DMS153 treated with DMSO at 0.1 percent for 48 hours (cell line): ENCODE measurements around the gene ANKRD11.
"Not testable (repeated sequence)": the region's sequence is repeated elsewhere in the genome, so short reads cannot be mapped to it uniquely, and the experiment has no call there.

Source experiments
- DNase-seq: peaks from one replicate; lab custom pipeline; 2025; ENCODE audit not compliant: unreplicated experiment; lab: John Stamatoyannopoulos, UW

ANKRD11 gene

DNA sequence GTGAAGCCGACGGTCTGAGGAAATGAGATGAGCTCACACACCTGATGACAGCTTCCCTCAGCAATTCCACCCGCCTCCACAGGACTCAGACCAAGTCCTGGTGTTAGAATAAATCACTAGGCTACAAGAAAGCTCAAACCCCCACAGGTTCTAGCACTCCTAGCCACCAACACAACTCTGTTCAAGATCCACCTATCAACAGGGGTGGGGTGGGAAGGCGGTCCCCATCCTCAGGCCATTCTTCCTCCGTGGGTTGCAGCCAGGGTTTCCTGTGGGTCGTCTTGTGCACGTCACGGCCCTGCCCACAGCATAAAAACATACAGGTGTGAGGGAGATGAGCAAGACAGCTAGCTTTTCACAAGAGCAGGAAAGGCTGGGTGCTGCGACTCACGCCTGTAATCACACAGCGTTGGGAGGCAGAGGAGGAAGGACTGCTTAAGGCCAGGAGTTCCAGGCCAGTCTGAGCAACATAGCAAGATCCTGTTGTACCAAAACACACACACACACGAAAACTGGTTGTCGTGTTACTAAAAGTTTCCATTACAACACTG, 81.1 kb downstream of the ANKRD11 start:
- no peak for DNase-seq

DNA sequence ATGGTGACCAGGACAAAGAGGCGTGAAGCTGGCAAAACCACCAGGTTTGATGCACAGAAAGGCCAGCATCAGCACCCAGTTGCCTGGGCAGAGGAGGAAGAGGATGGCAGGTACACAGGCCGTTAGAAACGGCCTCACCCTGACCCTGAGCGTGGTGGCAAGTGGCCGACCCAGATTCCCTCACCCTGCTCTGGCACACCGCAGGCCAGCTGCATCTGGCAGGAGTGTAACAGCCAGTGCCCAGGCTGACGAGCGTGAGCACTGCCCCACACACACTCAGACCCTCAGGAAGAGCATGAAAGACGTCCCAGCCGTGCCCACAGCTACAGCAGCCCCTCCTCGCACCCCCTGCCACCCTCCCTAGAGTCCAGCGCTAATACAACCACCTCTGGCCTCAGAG, 82.0 kb downstream of the ANKRD11 start:
- no peak for DNase-seq

DNA sequence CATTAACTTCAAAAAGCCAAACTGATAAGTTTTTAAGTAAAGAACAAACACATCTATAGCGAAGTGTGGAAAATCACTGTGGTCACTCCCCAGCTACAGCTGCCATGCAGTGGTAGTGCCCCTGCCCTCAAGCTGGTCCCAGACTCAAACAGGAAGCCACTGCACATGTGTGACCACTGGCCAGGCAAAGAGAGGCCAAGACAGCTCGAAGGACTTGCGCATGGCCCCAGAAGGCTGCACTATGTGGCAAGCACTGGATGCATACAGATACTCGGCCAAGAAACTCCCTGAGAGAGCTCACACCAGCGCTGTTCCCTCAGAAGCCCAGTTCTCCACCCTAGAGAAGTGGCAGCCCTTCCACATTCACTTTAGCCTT, 82.4 kb downstream of the ANKRD11 start:
- DNase-seq, result no peak

DNA sequence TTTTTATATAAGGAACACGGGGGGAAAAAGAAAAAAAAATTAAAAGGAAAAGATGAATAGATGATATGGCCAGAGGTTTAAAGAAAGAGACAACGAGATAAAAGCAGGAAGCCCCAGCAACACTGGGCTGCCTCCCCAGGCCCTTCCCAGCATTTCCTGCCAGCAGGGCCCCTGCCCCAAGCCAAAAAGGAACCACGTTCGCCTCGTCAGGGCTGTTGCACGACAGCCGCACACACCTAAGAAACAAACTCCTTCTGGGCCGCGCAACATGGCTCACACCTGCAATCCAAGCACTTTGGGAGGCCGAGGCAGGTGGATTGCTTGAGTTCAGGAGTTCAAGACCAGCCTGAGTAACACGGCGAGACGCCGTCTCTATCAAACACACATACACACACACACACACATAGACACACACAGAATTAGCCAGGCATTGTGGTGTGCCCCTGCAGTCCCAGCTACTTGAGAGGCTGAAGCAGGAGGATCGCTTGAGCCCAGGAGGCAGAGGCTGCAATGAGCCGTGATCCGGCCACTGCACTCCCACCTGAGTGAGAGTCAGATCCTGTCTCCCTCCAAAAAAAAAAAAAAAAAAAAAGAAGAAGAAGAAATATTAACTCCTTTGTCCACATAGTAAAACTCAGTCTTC, 83.0 kb downstream of the ANKRD11 start:
- no peak for DNase-seq

DNA sequence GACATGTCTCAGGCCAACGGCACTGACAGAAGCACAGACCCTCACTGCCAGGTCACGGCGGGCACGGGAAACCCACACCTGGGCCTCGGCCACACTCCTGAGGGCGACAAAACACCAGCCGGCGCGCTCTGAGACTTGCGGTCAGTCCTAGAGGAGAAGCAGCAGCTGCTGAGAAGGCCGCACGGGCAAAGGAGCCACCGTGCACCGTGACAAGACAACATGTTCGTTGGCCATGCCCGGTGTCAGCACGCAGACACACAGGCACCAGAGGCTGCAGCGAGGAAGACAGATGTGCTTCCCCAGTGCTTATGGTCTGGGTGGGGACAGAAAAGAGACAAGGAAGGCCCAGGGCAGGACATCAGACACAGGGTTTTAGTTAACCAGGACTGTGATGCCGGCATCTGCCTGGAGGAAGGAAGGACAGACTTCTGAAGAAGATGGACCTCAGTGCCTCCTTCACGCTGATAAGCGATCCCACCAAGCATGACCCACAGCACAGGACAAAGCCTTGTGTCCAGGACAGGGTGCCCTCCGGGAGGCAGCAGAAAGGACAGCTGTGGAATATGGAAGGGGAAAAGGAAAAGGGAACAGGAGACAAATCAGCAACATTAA, 84.0 kb downstream of the ANKRD11 start:
- DNase-seq, result no peak

DNA sequence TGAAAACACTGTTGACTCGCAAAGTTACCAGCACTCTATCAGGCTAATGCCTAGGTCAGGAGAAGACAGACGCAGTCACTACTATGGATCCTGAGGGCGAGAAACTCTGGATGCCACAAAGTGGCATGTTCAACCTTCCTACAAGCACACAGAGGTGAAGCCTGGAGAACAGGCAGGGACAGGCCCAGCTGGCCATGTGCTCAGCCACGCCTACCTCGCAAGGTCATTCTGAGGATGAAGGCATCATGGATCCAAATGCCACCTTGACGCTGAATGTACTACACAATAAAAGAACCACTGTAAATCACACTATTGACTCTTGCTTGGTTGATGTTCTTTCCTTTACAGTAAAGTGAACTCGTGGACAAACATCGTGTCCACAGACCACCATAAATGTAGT, 85.8 kb downstream of the ANKRD11 start:
- no peak for DNase-seq

DNA sequence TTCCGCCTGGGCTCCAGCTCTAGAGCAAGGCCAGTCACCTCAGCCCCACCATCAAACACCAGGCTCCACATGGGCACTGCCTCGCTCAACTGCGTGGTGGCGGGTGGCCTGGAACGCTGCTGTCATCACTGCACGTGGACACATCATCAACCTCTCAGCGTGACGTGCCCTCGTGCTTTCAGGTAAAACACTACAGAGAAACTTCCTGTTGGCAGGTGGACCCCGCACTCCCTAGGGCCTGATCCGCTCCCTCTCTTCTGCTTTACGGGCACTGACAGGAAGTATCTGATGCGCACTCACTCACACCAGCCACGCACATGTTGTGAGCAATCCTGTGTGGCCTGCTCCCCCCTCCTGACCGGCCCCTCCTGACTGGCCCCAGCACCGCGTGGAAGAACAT, 87.4 kb downstream of the ANKRD11 start:
- no peak for DNase-seq

DNA sequence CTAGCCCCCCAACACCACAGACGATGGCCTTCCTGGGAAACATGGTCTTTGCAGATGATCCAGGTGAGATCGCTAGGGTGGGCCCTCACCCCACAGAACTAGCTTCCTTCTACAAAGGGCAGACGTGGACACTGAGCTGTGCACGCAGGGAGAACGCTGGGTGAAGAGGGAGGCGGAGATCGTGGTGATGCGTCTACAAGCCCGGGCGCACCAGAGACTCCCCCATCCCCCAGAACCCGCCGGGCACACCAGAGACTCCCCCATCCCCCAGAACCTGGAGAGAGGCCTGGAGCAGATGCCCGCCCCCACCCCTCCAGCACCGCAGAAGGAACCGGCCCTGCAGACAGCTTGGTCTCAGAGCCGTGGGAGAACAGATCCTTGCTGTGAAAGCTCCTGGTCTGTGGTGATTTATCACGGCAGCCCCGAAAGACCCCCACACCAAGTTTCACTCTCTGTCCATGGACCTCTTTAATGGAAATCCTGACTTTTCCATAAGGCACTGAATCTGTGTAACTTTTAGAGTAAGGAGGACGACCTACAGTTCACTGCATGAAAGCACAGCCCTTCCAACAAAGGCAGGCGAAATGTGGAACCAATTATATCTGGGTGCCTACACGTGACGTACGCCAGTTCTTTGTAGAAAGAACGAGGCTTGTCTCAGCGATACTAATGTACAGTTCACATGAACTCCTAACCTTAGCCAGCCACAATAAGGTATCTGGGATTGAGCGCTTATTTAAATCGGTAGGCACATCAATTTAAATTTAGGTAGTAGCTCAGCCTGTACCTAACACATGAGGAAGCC, 88.5 kb downstream of the ANKRD11 start:
- DNase-seq, result no peak

DNA sequence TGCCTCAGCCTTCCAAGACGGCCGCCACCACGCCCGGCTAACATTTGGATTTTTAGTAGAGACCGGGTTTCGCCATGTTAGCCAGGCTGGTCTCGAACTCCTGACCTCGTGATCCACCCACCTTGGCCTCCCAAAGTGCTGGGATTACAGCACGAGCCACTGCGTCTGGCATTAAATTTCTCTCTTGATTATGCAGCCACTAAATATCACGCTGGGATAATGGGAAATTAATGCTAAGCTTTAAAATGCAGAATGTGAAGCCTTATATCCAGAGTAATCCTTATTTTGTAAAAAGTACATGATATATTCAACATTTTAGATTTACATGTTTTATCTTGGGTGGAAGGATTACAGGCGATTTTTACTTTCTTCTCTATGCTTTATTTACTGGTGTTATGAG, 89.2 kb downstream of the ANKRD11 start:
- no peak for DNase-seq

DNA sequence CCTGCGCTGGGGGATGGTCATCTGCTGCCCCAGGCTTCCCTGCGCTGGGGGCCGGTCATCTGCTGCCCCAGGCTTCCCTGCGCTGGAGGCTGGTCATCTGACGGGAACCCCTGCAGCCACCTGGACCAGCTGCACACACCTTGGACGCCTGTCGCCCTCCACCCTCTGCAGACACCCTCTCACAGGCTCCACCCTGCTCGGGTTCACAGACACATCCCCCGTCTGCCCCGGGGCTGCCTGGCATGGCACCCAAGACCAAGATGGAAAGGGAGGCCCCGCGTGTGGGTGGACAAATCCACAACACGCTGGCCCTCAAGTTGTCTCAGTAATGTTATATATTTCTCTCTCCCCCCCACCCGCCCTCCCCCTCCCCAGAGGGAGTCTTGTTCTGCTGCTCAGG, 89.6 kb downstream of the ANKRD11 start:
- DNase-seq, result no peak

DNA sequence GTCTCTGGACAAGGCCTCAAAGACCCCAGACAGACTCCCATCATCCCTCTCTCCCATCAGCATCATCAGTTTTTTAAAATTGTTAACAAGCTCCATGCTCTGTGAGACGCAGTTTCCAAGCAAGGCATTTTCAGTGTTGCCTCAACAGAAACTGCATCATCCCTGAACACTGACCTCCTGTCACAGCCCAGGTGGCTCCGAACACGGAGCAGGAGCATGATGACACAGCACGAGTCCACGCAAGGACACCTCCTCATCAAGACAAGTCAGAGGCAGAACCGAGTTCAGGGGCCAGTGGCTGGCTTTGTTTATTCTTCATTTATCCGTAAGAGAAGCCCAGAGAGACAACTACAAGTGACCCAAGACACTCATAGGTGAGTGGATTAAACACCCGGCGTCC, 91.4 kb downstream of the ANKRD11 start:
- no peak for DNase-seq

DNA sequence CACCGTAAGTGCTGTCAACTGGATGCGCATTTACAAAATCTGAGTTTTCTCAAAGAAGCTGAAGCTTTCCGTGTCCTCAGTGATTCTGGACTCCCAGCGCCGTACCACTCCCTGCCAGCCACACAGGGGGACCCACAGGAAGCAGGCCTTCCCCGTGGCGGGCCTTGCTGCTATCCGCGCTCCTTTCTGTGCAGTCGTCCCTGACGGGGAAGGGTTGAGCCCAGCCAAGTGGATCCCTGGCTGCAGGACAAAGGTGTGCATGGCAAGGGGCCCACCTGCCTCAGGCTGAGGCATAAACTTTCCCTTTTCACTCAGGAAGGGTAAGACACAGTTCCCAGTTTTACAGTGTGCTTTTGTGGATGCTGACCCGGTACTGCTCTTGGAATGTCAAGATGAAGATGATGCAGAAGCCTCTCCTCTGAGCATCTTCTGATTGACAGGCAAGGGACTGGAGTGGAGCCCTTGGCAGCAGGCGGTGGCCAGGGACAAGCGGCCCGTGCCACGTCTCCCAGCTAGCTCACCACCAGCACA, 93.0 kb downstream of the ANKRD11 start:
- no peak for DNase-seq

DNA sequence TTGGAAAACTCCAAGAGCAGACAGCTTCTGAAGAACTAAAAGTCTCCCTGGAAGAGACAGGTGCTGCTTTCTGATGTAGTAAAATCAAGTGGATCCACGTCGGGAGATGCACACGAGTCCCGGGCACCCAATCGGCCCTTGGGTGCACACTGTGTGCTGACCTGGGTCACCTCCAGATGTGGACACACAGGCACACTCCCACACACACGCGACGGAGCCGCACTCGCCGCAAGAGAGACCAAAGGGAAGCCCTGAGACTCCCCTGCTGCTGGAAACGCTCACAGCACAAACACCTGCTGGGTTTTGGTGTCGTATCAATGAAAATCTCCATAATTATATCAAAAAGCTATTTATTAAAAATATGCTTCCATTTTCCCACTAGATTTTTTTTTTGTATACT, 94.2 kb downstream of the ANKRD11 start:
- DNase-seq, result no peak

DNA sequence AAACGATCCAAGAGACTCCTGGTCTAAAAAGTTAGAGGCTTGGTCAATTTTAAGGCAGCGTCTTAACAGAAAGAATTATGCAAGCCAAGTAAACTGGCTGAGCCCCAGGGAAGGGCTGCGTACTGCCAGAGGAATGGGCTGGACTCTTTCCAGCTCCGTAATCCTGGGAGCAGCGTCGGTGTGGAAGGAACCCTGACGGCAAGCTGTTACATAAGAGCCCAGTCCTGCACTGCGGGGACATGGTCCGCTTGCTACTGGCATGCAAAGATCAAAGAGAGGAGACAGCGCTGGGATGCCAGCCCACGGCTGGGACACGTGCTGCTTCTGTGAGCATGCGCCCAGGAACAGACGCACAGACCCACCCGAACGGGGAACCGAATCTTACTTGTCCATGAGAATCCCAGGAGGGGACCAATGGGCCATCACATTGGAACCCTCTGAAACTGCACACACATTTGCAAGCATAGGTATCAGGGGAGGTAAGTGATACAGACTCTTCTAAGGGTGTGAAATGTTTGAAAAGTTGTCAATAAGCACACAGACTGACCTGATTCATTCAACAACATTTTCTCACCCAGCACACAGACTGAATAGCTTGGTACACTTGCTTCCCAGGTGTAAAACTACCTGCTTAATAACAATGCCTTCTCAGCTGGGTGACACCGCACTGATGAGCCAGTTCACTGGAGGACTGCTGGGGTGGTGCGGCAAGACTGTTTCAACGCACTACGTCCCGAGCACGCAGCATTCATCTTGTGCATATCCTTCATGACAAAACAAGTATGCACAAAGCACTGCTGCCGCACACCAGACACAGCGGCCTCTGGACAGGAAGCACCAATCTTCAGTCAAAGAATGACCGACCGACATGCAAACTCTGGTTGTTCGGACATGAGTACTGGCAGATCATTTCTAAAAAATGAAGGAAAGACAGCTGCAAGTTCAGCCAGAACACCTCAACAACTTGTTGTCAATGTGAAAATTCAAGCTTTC, 94.9 kb downstream of the ANKRD11 start:
- DNase-seq, result no peak

DNA sequence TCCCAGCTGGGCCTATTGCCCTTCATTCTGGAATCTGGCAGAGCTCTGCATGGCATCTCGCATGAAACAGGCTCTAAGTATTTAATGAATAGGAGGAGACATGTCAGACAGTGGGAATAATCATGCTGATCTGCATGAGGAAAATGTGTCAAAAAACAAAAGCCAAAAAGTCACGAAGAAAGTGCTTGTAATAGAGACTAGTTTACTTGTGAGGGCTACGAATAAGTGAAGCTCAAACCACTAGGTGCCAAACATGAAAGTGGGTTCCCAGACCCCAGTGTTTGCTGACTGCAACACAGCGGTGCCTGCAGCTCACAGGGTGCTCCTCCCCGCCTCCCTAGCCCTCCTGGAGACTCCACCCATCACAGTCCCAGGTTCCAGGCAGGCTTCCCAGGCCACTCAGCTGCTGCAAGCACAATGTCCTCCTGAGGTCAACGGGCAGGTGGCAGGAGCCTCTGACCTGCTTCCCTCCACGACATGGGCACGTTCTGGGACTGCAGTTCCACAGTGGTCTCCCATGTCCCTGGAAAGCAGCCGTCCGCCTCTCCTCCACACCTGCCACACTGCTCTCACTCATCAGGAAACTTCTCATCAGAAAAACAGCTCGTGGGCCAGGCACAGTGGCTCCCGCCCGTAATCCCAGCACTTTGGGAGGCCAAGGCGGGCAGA, 96.5 kb downstream of the ANKRD11 start:
- DNase-seq, result no peak

DNA sequence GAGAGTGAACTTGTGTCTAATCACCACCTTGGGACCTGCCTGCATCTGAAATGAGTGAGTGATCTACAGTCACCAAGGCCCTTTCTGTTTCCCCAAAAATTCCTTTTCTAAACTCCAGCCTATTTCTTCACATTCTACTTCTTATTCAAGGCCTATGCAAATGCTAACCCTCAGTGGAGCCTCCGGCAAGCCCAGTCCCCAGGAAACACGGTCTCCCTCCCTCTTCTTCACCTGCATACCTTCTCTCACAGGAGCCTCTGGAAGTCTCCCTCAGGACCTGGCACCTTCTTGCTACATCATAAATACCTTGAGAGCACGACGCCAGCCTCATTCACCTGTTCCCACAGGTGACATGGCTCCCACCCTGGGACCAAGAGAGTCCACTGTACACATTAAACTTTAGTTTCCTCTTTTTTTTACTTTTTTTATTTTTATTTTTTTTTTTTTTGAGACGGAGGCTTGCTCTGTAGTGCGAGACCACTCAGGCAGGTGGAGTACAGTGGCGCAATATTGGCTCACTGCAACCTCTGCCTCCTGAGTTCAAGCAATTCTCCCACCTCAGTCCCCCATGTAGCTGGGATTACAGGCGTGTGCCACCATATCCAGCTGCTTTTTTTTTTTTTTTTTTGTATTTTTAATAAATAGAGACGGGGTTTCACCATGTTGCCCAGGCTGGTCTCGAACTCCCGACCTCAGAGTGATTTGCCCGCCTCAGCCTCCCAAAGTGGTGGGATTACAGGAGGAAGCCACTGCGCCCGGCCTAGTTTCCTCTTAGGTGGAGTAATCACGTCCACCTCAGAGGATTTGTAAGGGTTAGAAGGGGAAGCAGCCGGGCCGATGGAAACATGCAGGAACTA, 97.3 kb downstream of the ANKRD11 start:
- DNase-seq, result no peak

DNA sequence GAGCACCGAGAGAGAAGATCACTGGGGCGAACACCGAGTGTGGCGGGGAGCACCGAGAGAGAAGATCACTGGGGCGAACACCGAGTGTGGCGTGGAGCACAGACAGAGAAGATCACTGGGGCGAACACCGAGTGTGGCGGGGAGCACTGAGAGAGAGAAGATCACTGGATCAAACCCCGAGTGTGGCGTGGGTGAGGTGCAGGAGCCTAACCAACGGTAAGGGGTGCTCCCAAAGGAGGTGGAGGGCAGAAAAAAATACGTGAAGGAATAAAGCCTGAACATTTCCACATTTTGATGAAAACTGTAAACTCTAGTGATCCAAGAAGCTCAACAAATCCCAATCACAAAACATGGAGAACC, 100.2 kb downstream of the ANKRD11 start:
- DNase-seq, result not testable (repeated sequence)

DNA sequence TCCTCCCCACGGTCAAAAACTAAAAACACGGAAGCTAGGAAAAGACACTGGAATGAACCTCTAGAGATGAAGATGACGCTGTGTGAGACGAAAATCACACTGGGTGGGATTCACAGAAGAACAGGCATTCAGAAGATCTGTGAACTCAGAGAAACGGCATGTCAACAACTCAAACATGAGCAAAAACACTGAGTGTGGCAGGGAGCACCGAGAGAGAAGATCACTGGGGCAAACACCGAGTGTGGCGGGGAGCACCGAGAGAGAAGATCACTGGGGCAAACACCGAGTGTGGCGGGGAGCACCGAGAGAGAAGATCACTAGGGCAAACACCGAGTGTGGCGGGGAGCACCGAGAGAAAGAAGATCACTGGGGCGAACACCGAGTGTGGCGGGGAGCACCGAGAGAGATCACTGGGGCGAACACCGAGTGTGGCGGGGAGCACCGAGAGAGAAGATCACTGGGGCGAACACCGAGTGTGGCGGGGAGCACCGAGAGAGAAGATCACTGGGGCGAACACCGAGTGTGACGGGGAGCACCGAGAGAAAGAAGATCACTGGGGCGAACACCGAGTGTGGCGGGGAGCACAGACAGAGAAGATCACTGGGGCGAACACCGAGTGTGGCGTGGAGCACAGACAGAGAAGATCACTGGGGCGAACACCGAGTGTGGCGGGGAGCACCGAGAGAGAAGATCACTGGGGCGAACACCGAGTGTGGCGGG, 100.7 kb downstream of the ANKRD11 start:
- not testable (repeated sequence) for DNase-seq

DNA sequence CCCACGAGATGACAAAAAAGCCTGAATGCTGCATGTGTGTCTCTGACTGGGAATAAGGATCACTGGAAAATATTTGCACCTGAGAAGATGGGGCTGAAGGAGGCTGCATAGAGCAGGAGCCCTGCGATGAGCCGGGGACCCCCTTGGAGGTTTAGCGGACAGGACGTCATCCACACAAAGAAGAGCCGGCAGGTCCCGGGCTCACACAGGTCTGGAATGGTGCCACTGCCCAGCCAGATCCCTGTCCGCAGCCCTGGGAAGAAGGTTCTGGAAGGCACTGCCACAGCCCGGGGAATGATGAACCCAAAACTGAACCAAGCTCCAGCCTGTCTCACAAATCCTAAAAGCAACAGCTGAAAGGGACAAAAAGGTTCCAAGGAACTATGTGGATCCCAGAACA, 101.8 kb downstream of the ANKRD11 start:
- no peak for DNase-seq
